HS-5 (cell line): ENCODE results near the gene KRTAP12-3.
"Not testable (repeated sequence)": the region's sequence is repeated elsewhere in the genome, so short reads cannot be mapped to it uniquely, and the experiment has no call there.

ENCODE experiments used
- DNase-seq: peaks from one replicate; pipeline ENCODE4 v3.0.0-alpha.2; 2012; ENCODE audit warnings: low read depth

KRTAP12-3 gene

DNA sequence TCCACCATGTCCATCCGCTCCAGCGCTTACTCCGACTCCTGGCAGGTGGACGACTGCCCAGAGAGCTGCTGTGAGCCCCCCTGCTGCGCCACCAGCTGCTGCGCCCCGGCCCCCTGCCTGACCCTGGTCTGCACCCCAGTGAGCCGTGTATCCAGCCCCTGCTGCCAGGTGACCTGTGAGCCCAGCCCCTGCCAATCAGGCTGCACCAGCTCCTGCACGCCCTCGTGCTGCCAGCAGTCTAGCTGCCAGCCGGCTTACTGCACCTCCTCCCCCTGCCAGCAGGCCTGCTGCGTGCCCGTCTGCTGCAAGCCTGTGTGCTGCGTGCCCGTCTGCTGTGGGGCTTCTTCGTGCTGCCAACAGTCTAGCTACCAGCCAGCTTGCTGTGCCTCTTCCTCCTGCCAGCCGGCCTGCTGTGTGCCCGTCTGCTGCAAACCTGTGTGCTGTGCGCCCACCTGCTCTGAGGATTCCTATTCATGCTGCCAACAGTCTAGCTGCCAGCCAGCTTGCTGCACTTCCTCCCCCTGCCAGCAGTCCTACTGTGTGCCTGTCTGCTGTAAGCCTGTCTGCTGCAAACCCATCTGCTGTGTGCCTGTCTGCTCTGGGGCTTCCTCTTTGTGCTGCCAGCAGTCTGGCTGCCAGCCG lies 30.4 kb upstream of the KRTAP12-3 start:
- DNase-seq = not testable (repeated sequence)

DNA sequence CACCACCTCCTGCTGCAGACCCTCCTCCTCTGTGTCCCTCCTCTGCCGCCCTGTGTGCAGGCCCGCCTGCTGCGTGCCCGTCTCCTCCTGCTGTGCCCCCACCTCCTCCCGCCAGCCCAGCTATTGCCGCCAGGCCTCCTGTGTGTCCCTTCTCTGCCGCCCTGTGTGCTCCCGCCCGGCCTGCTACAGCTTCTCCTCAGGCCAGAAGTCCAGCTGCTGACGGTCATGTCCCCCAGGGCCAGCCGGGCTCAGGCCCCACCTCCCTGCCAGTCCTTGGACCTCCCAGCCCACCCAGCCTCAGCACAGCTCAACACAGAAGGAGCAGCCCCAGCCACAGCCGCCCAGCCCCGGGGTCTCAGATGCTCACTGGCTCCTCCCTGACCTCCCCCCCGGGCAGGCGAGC lies 29.9 kb upstream of the KRTAP12-3 start:
- DNase-seq = not testable (repeated sequence)

DNA sequence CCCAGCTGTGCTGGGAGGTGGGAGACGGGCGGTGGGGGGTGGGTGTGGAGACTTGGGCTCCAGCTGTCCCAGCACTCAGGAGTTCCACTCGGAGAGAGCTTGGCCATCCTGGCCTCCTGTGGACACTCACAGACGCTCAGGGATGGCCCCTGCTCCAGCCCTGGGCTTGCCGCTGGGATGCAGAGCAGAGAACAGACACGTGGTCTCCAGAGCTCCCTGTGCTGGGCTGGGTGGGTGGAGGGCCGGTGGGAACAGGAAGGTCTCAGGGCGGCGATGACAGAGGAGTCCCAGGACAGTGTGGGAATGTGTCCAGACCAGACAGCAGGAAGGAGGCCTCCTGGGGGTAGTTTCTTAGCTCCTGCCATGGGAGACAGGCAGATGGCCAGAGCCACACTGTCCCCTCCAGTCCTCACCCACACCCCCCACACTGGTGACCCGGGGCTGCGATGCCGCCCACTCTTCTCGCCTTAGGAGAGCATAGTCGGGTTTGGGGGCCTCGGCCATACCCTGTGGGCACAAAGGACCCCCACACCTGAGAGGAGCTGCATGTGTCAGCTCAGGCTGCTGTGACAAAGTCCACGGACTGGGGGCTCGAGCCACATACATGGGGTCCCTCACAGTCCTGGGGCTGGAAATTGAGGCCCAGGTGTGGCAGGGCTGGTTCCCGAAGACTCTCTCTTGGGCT lies 28.9 kb upstream of the KRTAP12-3 start:
- DNase-seq = no peak

DNA sequence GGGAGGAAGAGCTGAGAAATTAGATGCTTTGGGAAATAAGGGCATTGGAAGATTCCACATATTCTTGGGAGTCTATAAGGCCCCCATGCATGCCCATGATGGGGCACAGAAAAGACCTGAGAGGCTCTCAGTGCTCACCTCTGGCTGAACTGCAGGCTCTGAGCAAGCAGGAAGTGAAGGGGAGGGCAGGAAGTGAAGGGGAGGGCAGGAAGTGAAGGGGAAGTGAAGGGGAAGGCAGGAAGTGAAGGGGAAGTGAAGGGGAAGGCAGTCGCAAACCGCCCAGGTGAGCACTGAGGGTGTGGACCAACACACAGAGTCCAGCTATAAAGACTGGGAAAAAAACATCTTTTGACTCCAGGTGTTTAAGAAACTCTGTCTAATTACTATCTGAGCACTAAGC lies 27.3 kb upstream of the KRTAP12-3 start:
- no peak for DNase-seq

DNA sequence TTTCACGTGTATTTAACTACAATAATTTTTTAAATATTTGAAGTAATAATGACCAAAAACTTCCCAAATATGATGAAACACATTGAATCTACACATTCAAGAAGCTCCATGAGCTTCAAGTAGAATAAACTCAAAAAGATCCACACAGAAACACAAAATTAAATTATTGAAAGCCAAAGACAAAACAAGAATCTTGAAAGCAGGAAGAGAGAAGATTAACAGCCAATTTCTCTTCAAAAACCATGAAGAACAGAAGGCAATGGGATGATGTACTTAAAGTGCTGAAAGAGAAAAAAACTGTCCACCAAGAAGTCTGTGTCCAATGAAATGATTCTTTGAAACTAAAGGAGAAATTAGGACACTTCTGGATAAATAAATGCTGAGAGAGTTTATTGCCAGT lies 25.7 kb upstream of the KRTAP12-3 start:
- DNase-seq = no peak

DNA sequence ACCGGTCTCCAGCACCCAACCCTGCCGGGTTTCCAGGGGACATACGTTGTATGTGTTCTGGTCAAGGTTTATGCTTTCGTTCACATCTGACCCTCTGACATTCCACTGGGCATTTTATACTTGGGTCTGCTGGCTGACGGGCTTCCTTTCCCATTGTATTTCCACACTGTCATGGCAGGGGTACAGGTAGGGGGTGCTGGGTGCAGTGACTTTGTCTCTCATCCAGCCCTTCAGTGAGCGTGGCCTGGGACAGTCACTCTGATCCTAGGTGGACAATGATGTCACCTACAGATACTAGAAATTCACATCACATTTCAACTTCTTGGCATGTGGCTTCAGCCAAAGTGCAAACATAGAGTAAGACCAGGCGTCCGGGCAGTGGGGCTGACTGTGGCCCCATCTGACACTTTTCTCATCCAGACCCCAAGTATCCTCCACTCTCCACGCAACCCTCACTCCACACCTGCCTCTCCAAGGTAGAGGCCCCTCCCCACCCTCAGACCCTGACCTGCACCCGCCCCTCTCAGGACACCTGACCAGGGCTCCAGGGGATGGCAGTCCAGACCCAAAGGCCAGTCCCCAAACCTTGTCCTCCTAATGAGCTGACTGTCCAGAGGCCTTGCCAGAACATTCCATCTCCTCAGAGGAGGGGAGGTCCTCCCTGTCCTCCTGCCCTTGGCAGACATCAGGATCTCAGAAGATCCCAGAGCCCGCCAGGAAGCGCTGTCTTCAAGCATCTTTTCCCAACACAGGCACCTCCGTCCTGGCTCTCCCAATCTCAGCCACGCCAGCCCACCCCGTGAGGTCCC lies 21.3 kb upstream of the KRTAP12-3 start:
- DNase-seq = no peak

DNA sequence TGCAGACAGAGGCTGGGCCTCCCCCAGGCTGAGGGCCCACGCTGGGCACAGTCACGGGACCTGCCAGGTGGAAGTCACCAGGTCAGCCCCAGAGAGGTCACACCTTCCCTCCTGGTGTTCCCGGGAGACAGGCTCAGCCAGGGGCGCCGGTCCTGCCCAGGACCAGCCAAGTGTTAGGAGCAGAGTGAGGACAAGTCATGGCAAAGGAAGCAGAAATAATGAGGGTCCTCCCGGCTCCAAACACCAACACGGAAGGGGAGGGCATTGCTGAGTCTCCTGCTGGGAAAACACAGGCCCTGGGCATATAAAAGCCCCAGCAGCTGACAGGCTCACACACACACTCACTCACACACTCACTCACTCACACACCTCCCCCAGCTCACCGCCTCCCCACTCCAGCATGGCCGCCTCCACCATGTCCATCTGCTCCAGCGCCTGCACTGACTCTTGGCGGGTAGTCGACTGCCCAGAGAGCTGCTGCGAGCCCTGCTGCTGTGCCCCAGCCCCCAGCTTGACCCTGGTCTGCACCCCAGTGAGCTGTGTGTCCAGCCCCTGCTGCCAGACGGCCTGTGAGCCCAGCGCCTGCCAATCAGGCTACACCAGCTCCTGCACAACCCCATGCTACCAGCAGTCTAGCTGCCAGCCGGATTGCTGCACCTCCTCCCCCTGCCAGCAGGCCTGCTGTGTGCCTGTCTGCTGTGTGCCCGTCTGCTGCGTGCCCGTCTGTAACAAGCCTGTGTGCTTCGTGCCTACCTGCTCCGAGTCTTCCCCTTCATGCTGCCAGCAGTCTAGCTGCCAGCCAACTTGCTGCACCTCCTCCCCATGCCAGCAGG lies 20.5 kb upstream of the KRTAP12-3 start, which contains the start of gene KRTAP10-10:
TSS of gene KRTAP10-10 (plus strand) at position 339 of the 833 bp plus-strand sequence. CDS start at position 401, 62 bp downstream.
- DNase-seq = no peak

DNA sequence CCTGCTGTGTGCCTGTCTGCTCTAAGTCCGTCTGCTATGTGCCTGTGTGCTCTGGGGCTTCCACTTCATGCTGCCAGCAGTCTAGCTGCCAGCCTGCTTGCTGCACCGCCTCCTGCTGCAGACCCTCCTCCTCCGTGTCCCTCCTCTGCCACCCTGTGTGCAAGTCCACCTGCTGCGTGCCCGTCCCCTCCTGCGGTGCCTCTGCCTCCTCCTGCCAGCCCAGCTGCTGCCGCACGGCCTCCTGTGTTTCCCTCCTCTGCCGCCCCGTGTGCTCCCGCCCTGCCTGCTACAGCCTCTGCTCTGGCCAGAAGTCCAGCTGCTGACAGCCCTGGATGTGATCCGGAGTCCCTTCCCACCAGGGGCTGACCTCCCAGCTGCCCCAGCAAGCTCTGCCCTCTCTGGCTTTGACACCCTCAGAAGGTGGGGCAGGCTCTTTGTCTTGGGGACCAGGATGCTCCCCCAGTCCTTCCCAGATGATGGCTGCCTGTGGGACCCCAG lies 19.8 kb upstream of the KRTAP12-3 start:
- DNase-seq = not testable (repeated sequence)

DNA sequence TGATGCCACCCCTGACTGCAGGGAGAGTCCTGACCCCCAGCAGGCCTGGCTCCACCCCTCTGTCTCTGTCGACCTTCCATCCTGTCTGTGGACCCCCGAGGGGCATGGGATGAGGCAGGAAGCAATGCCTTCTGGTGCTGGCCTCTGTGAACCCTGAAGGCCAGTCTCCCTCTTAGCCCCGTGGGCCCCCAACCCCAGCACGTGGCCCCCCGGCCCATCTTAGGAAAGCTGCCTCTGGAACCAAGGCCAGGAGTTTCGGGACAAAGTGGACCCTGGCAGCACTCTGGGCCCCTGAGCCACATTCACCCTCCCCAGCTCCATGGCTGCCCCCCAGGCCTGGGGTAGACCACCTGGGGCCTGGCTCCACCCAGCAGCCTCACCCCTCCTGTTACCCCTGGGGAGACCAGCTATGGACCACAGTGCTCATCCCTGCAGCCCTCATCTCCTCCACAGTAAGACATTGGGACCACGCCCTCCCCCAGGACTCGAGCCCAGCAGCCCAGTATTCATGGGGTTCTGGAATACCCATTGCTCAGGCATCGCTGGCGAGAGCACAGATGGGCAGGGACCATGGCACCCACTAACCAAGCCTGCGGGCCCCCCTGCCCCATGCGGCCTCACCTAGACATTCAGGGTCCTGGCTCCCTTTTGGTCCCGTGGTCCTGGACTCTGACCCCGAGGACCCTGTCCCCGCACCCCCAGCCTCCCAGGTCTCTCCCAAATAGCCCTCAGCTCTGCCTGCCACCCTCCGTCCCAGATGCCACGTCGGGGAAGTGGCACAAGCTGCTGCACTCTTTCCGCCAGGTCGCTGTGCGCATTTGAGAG lies 19.0 kb upstream of the KRTAP12-3 start:
- DNase-seq = not testable (repeated sequence)

DNA sequence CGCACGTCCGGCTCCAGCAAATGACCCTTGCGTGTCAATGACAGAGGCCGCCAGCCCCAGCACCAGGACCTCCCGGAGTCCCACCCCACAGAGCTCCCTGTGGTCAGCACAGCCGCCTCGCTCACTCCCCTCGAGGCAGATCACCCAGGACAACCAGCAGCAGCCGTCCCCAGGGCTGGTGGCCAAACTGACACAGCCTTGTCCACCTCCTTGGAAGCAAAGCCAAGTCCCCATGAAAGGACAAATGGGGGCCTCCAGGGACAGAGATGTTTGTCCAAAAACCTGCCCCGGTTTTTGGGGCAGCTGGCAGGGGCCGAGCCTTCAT lies 18.4 kb upstream of the KRTAP12-3 start:
- no peak for DNase-seq

DNA sequence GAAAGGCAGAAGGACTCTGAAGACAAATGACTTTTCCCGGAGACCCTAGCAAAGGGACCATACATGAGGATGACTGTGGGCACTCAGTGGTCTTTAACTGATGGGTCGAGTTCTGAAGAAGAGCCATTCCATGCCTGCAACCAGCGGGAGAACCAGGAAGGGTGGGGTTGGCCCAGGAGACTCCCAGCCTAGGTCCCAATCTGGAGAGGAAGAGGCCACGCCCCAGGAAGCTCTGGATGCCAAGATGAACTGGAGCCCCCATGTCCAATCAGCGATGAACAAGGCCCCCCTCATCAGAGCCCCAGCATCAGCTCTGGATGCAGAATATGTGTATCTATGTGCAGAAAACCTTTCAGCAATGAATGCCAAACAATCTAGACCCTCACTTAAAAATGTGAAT lies 17.0 kb upstream of the KRTAP12-3 start:
- DNase-seq = no peak

DNA sequence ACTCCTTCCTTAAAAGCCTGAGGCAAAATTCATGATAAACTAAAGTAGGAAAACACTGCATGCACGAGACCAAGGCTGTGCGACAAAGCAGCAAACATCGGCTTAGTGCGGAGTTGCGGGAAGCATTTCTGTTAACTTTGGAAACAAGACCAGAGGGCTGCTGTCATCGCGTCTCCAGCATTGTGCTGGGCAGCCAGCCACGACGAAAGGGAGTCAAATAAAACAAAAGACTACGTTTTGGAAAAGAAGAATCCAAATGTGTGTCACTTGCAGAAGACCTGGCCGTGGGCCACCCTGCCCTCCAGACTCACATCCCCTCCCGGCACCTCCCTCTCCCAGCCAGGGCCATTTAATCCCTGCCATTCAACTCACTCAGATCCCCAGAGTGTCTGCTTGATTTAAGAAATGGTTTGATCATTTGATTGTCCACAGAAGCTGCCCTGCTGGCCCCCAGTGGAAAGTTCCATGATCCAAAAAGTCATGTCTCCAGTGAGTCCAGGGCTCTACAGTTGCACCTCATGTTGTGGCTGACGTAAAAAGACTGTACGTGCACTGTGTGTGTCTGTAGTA lies 13.9 kb upstream of the KRTAP12-3 start:
- no peak for DNase-seq

DNA sequence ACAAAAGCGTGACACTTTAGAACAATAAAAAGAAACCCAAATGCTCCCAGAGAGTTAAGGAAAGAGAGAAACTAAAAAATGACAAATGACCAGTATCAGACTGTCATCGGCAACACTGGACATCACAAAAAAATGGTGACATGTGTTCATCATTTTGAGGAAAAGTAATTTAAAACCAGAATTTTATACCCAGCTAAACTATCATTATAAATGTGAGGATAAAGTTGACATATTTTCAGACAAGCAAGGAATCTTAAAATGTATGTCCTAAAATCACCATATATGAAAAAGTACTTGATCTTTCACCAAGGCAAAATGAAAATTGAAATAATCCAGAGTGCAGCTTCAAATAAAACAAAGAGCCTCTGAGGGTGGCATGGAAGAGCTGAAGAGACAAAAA lies 12.9 kb upstream of the KRTAP12-3 start:
- DNase-seq = no peak

DNA sequence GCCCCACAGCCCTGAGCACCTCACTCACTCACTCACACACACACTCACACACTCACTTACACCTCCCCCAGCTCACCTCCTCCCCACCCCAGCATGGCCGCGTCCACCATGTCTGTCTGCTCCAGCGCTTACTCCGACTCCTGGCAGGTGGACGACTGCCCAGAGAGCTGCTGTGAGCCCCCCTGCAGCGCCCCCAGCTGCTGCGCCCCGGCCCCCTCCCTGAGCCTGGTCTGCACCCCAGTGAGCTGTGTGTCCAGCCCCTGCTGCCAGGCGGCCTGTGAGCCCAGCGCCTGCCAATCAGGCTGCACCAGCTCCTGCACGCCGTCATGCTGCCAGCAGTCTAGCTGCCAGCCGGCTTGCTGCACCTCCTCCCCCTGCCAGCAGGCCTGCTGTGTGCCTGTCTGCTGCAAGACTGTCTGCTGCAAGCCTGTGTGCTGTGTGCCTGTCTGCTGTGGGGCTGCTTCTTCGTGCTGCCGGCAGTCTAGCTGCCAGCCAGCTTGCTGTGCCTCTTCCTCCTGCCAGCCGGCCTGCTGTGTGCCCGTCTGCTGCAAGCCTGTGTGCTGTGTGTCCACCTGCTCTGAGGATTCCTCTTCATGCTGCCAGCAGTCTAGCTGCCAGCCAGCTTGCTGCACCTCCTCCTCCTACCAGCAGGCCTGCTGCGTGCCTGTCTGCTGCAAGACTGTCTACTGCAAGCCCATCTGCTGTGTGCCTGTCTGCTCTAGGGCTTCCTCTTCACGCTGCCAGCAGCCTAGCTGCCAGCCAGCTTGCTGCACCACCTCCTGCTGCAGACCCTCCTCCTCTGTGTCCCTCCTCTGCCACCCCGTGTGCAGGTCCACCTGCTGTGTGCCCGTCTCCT lies 11.1 kb upstream of the KRTAP12-3 start, which contains the start of gene KRTAP10-11:
TSS of gene KRTAP10-11 (plus strand) at position 49 of the 856 bp plus-strand sequence. CDS start at position 94, 45 bp downstream.
- DNase-seq = not testable (repeated sequence)

DNA sequence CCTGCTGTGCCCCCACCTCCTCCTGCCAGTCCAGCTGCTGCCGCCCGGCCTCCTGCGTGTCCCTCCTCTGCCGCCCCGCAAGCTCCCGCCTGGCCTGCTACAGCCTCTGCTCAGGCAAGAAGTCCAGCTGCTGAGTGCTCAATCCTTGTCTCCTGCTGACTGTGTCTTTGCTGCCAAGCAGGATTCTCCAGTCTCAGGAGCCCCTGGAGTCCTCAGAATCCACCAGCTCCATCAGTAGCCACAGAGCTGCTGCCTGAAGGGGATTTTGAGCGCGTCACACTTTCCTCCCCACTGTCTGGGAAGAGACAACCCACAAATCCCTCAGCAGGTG lies 10.5 kb upstream of the KRTAP12-3 start:
- DNase-seq = no peak

DNA sequence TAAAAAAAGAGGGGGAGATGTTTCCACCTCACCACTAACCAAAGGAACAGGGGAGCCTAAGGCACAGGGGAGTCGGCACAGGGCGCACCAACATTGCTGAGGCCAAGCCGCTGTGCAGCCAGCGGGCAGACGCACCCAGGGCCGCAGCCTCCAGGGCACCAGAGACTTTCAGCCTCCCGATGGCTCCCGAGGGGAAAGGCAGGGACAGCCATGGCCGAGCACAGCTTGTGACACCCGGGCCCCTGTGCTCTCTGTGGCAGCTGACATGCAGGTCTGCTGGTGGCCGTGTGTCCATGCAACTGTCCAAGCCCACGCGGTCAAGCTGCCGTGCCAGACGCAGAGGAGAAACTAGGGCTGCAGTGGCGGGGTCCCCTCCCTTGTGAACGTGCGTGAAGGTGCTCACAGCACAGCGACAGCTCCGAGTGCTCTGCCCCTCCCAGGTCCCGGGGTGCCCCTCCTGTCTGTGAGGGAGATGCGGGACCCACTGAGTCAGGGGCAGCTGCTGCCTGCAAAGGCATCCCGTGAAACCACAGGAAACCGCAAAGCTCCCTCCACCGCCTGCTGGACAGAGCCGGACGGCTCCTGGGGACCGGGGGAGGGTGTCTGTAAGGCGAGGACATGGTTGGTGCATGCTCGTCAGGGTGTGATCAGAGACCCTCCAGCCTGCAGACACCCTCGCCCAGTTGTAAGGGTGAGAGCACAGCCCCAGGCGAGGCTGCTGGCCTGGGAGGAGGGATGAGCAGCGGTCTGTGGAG lies 9.0 kb upstream of the KRTAP12-3 start:
- DNase-seq = no peak

DNA sequence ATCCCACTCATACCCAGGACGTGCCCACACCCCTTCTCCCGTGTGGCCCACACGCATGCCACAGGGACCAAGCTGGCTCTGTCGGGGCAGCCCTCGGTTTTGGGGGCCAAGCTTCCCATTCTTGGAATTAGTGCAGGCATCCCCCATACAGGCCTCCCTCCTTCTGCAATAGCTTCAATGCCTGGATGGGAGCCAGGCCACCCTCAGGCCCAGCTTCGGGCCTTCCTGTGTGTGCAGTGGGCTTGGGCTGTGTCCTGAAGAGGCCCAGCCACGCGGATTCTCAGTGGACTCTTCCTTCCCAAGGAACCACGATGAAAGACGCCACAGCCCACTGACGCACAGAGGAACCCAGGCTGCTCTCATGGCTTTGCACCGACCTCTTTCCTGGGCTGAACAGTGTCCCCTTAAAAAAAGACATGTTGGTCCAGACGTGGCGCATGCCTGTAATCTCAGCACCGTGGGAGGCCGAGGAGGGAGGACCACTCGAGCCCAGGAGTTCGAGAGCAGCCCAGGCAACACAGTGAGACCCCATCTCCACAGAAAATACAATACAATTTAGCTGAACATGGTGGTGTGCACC lies 8.1 kb upstream of the KRTAP12-3 start:
- DNase-seq = no peak

DNA sequence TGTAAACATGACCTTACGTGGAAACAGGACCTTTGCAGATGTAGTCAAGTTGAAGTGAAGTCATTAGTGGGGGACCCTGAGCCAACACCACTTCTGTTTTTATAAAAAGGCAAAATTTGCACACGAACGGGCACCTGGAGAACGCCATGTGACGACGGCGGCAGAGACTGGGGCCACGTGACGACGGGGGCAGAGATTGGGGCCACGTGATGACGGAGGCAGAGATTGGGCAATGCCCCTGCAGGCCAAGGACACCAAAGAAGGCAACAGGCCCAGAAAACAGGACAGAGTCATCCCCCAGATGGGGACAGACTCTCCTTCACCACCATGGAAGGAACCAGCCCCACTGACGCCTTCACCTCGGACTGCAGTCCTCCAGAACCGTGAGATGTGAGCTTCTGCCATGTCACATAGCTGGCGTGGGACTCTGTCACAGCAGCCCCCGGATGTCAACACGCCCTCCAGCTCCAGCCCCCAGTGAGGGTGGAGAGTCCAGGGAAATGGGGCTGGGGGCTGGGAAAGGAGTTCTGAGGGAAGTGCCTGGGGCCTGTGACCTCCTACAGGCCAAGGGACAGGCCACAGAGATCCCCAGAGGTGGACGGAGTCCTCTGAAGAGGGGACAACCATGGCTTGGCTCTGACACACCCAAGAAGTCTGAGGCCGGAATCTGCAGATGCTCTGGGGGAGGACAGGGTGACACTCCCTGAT lies 7.3 kb upstream of the KRTAP12-3 start:
- no peak for DNase-seq
